GM19328 (cell line): ENCODE measurements around the gene THSD7A.
"Not testable (repeated sequence)": the region's sequence is repeated elsewhere in the genome, so short reads cannot be mapped to it uniquely, and the experiment has no call there.

Source experiments
- ATAC-seq: cut with Tn5 transposase; IDR thresholded peaks from one replicate; pipeline ENCODE4 v1.9.1; 2021; ENCODE audit warnings: mild to moderate bottlenecking, moderate library complexity; ENCODE audit not compliant: unreplicated experiment

Gene THSD7A

DNA sequence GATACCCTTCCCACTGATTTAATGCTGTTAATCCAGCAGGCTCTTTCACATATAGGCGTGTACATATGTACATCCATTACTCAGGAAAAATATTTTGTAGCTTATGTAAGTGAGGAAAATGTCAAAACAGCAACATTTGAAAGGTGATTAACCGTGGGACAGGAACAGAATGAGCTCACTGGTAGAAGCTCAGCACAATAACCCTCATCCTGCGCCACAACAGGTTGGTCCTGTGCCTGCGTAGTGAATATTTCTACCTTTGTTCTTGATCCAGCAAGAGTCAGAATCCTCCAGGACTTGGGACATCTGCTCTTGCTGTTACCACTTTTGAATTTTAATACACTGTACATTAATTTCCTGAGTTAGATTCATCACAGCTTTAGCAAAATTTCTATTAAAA lies 359.4 kb downstream of the THSD7A start:
- no peak for ATAC-seq

DNA sequence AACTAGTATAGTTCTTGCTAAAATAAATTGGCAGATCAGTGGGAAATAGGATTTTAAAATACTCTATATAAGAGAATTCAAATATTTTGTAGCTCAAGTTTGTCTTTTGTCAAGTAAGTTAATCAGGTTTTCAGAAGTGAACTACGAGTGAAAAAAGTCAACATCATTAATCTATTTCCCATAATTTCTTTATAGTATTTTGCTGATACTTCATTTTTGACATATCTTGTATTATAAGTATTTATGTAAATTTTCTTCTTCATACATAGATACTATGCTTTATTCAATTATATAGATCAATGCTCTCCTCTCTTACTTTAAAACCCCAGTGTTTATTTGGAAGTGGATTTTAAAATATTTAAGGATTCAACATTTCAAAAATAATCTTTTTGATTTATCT lies 360.7 kb downstream of the THSD7A start:
- ATAC-seq: no peak

DNA sequence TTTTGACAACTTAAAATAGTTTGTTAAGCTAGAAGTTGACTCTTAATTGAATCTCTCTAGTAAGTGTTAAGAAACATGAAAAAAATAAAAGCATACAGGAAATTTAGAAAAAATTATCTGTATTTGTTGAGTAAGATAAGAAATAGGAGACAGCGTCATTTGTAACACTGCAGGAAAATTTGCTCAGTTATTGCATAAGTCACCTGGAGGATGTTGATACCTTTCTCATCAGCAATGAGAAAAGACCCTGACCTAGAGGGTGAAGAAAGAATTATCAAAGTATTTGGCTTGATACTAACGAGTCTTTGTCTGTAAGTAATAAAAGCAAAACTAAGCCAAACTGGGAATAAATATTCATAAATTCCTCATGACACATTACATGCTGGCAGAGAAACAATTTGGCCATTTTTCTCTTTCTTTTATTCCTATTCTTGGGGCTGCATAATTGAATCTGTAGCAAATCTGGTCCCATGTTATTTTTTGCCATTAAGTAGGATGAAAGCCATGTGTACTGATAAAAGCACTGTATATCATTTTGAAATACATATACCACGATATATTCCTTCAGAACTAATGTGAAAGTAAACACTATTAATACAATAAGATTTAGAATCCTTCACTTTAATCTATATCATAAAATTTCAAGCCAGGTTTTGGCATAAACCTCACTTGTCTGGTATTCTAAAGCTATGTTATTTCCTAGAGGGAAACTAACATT lies 362.8 kb downstream of the THSD7A start:
- ATAC-seq: no peak

DNA sequence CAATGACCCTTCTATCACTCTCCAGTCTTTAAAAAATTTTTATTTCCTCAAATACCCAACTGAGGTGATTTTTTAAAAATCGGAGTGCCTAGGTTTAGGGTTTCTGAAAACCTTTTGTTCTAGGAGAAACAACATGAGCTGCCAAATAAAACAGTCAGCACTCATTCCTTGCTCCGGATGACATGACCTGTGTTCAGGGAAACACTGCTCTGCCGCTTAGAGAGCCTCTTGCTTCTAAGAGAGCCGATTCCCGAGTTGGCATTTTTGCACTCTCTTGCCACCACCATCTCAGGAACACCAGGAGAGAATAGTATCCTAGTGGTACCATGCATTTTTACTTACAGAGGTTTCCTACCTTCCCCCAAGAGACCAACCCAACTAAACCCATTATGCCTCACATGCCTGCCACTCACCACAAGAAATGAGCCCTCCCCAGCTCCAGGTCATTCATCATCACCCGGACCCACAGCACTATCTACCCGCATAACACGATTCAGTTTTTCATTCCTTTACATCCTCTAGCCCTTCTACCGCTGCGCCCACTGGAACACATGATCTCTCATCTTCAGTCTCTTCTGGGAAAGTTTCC lies 365.4 kb downstream of the THSD7A start:
- ATAC-seq: no peak

DNA sequence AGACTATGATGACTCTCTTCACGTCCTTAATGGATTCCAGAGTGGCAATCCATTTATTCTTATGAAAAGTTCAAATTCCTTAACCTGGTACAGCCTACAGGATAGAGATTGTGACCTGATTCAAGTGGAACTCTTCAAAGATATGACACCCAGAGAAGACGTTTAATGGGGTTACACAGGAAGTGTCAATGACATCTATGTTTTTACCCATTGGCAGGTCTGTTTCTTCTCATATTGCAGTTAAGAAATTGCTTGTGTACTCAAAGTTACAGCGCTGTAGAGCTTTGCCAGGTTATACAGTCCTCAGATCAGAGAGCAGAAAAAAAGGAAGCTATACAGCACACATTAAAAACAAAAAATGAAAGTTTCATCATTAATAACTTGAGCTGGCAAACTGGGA lies 367.4 kb downstream of the THSD7A start:
- no peak for ATAC-seq

DNA sequence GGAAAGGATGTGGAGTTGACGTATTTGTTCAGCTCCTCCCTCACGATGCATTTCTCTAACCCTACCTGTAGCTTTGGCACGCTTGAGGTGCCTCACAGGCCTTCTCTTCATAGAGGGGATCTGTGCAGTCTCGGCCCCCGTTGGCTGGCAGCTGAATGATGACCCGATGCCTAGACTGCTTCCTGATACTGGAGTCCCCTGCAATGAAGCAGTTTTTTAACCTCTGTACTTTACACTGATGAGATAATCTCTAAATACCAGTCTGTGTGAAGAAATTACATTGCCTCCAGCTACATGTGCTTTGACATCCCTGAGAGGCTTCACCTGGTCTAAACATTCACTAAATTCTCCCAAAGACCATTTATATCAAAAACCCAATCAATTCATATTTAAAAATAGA lies 370.1 kb downstream of the THSD7A start:
- ATAC-seq: no peak

DNA sequence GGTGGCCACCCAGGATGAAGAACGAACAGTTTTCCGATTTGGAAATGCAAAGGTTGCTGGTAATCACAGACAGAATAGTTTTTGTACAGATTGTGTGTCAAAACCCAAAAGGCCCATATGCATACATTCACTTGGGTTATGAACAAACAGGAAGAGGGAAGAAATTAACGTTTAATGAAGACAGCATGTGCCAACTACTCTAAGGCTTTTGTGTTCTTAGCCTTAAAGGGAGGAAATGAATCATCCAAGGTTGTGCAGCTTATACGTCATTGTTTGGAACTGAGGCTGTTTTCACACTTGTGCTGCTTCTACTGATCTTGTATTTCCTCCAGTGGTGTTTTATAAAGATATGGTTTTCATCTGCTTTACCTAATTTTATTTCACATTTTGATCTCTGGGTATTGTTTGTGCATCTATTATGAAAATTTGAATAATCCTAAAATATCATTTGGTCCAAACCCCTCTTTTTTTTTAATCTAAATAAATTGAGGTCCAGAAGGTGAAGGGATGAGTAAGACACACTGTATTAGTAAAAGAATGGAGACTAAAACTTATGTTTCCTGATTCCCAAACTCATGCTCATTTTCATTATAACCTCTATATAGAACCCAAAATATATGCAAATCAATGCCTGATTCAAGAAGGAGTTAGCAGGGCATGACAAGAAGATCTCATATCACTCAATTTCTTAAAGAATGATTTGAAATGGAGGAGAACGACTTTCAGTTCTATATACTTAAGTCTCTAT lies 373.1 kb downstream of the THSD7A start:
- no peak for ATAC-seq

DNA sequence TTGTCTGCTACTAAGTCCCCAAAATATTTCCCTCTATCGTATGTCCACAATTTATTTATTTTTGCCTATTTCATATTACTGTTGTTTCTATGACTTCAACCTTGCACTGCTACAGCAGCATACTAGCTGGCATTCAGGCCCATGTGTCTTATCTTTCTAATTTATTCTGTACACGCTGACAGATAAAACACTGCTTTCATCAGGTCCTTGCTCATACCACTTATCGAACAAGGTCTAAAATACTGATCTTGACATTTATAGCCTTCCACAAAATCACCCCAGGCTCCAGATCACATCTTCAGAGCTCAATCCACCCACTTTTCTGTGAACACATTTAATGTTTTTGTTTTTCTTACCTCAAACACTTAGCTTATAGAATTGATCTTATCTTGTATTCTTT lies 374.6 kb downstream of the THSD7A start:
- ATAC-seq: no peak

DNA sequence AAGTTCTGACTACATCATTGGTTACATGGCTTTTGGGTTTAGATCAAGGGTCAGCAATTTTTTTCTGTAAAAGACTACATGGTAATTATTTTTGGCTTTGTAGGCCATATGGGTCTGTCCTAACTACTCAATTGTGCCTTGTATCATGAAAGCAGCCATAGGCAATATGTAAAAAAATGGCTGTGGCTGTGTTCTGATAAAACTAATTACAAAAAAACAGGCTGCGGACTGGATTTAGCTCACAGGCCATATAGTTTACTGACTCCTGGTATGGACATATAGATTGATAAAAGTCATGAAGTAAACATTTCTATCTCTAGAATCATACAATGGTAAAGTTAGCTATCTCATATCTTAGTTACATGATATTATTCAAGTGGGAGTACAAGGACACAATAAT lies 375.4 kb downstream of the THSD7A start:
- no peak for ATAC-seq

DNA sequence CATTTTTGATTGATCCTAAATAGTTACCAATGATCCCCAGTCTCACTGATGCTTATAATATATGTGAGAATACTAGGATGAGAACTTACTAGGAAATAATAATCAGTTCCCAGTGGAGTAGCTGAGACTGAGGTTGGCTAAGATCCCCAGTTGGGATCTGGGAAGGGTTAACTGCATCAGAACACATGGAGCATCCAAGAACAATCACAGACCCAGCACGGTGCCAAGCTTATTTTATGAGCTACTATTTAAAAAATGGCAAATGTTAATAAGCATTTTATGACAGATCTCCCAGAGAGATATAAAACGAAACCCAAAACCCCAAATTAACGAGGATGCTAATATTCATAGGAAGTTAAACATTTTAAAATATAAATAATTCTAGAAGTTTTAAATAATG lies 379.5 kb downstream of the THSD7A start:
- ATAC-seq: no peak

DNA sequence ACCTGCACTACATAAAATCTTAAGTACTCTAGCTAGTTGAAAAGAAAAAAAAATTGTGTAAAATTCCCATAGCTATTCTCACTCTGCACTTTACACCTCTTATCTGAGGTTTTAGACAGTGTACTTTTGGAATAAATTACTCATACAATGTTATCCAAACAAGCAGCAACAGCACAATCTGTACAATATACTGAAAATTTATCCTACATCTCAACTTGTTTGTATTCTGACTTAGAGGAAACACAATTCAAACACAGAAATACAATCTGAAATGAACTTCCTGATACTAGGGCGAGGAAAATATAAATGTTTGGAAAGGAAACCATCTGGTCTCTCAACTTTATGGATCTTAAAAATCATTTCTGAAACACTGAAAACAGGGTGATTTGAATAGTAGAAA lies 381.7 kb downstream of the THSD7A start:
- no peak for ATAC-seq

DNA sequence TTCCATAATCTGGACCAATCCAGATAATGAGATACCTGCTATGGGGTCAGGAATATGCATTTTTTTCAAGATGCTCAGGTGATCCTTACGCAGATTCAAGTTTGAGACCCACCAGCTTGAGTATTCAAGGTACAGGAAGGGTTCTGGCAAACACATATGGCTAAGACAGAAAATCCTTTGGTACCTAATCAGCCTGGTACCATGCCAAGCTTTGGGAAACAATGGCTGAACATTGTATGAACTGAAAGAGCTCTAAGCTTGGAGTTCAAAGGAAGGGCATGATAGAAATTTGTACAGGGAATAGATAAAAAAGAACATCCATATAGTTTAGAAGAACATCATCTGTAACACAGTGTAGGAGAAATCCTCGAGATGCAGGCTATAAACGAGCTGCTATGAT lies 382.7 kb downstream of the THSD7A start:
- no peak for ATAC-seq

DNA sequence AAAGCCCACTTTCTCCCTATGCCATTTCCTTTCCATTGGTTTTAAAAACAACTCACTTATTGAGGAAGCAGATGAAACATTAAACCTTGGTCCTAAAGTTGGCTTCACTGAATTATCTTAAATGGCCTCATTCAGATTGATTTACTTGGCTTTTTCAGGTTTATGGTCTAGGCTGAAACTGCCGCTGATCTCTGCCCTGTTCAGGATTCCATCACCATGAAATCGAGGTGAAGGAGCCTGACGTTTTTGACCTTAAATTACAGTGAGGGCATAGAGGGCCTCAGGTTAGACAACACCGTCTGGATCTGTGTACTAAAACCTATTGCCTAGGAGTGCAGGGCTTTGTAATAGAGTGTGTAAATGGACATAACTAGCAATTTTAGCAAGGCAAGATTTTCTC lies 383.7 kb downstream of the THSD7A start:
- ATAC-seq: no peak

DNA sequence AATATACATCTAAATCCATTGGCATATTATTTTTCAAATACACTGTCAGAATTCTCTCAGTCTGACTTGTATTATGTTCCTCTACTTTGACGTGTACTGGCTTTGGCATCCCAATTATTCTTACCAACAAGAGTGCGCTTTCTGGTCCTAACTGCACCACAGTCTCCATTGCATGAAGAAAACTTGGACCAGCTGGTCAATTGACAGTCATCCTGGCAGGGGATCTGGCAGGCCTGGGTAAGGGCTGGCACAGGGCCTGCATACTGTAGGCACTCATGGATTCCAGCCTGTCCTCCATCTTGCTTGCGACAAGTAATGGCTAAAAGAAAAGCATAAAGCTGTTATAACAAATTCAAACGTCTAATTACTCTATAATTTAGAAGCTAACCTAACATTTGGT lies 384.9 kb downstream of the THSD7A start:
- no peak for ATAC-seq

DNA sequence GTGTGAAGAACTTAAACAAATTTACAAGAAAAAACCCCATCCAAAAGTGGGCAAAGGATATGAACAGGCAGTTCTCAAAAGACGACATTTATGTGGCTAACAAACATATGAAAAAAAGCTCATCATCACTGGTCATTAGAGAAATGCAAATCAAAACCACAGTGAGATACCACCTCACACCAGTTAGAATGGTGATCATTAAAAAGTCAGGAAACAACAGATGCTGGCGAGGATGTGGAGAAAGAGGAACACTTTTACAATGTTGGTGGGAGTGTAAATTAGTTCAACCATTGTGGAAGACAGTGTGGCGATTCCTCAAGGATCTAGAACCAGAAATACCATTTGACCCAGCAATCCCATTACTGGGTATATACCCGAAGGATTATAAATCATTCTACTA lies 388.1 kb downstream of the THSD7A start:
- ATAC-seq: not testable (repeated sequence)

DNA sequence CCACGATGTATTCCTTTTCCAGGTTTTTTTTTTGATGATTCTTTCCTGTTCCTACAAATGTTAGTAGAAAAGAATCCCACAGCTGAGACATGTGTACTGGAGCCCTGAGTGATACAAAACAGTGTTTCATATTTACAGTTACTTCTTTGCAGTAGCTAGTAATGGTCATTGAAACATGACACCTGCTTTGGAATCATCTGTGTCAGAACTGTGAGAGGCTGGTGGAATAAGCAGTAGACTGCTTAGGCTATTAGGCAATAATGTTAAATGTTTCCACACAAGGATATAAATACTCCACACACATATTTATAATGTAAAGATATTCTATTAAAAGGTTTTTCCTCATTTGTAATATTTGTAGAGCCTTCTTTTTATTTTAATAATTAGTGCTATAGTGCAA lies 394.0 kb downstream of the THSD7A start:
- ATAC-seq: no peak

DNA sequence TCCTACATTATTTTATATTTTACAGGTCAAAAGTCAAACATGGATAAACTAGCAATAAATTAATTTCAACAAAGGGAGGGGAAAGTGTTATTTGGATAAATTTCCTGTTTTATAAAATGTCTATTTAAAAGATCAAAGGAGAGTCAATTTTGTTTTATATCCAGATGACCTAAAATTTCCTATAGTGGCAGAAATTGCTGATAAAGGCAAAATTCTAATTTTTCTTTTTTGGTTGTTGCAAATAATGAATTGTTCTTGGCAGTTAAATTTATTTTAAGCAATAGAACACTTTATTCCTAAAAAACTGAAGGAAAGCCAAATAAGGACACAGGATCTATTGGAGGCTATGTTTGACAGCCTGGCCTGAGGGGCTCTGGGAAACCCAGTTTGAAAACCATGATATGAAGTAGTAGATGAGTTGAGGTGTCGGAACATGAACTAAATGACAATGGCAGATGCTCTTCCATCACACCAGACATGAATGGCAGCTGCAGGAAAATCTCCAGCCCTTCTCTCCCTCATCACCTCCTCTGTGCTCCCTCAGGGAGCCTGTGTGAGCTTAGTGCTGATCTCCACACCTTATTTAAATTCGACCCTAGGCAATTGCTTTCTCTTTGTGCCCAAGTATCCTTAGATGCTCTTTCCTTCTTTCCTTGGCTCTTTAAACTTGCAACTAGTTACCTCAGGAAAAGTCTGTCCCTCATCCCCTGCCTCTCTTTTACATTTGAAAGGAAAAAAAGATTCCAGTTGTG lies 395.0 kb downstream of the THSD7A start:
- no peak for ATAC-seq

DNA sequence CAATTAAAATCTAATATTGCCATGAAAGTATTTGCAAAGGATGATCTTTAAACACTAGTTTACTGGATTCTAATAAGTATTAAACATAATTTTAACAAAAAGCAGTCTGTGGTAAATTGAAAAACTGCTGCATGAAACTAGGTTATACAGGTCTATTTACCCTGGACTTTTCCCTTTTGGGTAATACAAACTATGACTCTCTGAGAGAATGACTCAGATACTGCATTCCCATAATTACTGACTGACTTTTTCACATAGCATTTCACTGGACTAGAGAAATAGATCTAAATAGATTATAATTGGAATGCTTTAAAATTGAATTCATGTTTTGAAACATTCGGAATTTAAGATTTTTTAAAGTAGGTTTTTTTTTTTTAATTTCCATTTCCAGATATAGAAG lies 395.7 kb downstream of the THSD7A start:
- ATAC-seq: no peak

DNA sequence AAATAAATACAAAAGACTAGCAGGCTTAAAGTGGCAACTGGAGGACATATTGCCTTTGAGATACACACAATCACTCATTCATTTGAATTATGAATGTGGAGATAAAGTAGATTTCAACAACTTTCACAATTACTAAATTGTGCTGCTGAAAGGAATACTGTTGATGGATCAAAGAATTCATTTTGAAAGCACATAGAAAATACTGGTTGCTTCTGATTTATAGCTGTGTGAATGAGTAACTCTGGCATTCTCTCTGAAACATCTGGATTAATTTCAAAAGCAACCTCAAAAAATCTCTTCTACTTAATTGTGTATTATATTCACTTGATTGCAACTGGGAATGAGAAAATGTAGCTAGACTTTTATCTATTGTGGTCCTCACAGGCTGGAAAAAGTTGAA lies 397.6 kb downstream of the THSD7A start:
- no peak for ATAC-seq

DNA sequence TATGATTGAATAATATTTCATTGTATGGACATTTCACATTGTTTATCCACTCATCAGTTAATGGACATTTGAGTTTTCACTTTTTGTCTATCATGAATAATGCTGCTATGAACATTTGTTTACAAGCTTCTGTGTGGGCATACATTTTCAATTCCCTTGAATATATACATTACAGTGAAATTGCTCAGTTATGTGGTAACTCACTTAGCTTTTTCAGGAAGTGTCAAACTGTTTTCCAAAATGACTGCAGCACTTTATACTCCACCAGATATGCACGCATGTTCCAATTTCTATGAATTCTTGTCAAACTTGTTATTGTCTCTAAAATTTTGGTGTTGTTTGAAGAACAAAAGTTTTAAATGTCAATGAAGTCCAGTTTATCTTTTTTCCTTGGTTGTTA lies 401.2 kb downstream of the THSD7A start:
- ATAC-seq: no peak

DNA sequence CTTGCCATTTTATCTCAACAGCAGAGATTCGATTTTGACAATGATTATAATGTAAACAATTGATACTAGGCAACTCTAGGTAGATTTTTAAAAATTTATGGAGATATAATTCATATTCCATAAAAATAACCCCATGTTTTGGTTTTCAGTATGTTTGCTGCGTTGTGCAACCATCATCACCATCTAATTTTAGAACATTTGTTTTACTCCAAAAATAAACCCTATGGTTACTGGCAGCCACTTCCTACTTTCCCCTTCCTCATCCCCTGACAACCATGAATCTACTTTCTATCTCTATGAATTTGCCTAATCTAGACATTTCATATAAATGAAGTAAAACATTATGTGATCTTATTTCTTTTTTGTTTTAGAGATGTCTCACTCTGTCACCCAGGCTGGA lies 401.9 kb downstream of the THSD7A start:
- no peak for ATAC-seq
